Neuronal stem cell (in vitro differentiated cells): ENCODE results near the gene AHDC1.

Source experiments
- DNase-seq: peaks from one replicate; pipeline ENCODE4 v3.0.0-alpha.2; 2013; ENCODE audit warnings: low spot score
- H2AFZ ChIP-seq: one replicate; pipeline ENCODE4 v1.6.1; 2013; ENCODE audit warnings: mild to moderate bottlenecking, low read length, inconsistent platforms
- H2AK5ac ChIP-seq: 2 replicates; pipeline ENCODE4 v1.6.1; 2013; ENCODE audit warnings: low read depth, mild to moderate bottlenecking, inconsistent platforms, low read length, moderate library complexity, mixed read lengths
- H2BK120ac ChIP-seq: 2 replicates; pipeline ENCODE4 v1.6.1; 2013; ENCODE audit warnings: low read depth, mild to moderate bottlenecking, inconsistent platforms, low read length, moderate library complexity, mixed read lengths
- H2BK12ac ChIP-seq: one replicate; pipeline ENCODE4 v1.6.1; 2013; ENCODE audit warnings: low read length, inconsistent platforms
- H2BK15ac ChIP-seq: 2 replicates; pipeline ENCODE4 v1.6.1; 2013; ENCODE audit warnings: mild to moderate bottlenecking, low read length, inconsistent platforms, mixed read lengths
- H2BK5ac ChIP-seq: one replicate; pipeline ENCODE4 v1.6.1; 2013; ENCODE audit warnings: inconsistent platforms, mild to moderate bottlenecking, low read length, moderate library complexity
- H3K14ac ChIP-seq: one replicate; pipeline ENCODE4 v1.6.1; 2013; ENCODE audit warnings: low read length, inconsistent platforms
- H3K18ac ChIP-seq: 2 replicates; pipeline ENCODE4 v1.6.1; 2013; ENCODE audit warnings: low read length, inconsistent platforms
- H3K23ac ChIP-seq: 2 replicates; pipeline ENCODE4 v1.6.1; 2013; ENCODE audit warnings: low read depth, mild to moderate bottlenecking, mixed read lengths, low read length, inconsistent platforms; ENCODE audit not compliant: poor library complexity
- H3K27ac ChIP-seq: replicated peaks from 3 replicates; pipeline ENCODE4 v1.5.1; 2013; ENCODE audit warnings: low read length, inconsistent platforms
- H3K27me3 ChIP-seq, 3 experiments: 2 replicates each; pipeline ENCODE4 v1.6.1; 2013; ENCODE audit warnings: low read length in 3 of 3, mild to moderate bottlenecking in 2 of 3, inconsistent platforms in 1 of 3, low read depth in 1 of 3, mixed read lengths in 1 of 3, moderate library complexity in 1 of 3; ENCODE audit not compliant: control insufficient read depth in 3 of 3, insufficient read depth in 3 of 3
- H3K36me3 ChIP-seq, 2 donors: replicated peaks in 1 of 2; 2 replicates each; pipeline ENCODE4 v1.6.1; 2013; ENCODE audit warnings: low read length in 2 of 2; ENCODE audit not compliant: control insufficient read depth in 2 of 2, insufficient read depth in 2 of 2
- H3K4ac ChIP-seq: 2 replicates; pipeline ENCODE4 v1.6.1; 2013; ENCODE audit warnings: inconsistent platforms, mild to moderate bottlenecking, low read length, moderate library complexity
- H3K4me1 ChIP-seq, 2 donors: 1 replicate in 1 of 2; 2 replicates in 1 of 2; pipeline ENCODE4 v1.6.1; 2013; ENCODE audit warnings: low read length in 2 of 2, low read depth in 1 of 2; ENCODE audit not compliant: control insufficient read depth in 2 of 2, insufficient read depth in 1 of 2
- H3K4me2 ChIP-seq: one replicate; pipeline ENCODE4 v1.6.1; 2013; ENCODE audit warnings: mild to moderate bottlenecking, low read length, inconsistent platforms; ENCODE audit not compliant: insufficient read depth, poor library complexity, severe bottlenecking
- H3K4me3 ChIP-seq, 2 donors: 2 replicates each; pipeline ENCODE4 v1.5.1; 2013; ENCODE audit warnings: low read length in 2 of 2, mild to moderate bottlenecking in 2 of 2, inconsistent platforms in 1 of 2, moderate library complexity in 1 of 2
- H3K79me1 ChIP-seq: one replicate; pipeline ENCODE4 v1.6.1; 2013; ENCODE audit warnings: low read depth, mild to moderate bottlenecking, inconsistent platforms, low read length, moderate library complexity
- H3K9ac ChIP-seq: one replicate; pipeline ENCODE4 v1.6.1; 2013; ENCODE audit warnings: mild to moderate bottlenecking, low read depth, low read length, inconsistent platforms; ENCODE audit not compliant: poor library complexity
- H3K9me3 ChIP-seq, 2 donors: replicated peaks in 1 of 2; 2 replicates each; pipeline versions ENCODE3 to v1.6.1; 2013; ENCODE audit warnings: low read length in 2 of 2, mild to moderate bottlenecking in 2 of 2, inconsistent platforms in 1 of 2, low read depth in 1 of 2, mixed read lengths in 1 of 2, moderate library complexity in 1 of 2; ENCODE audit not compliant: control insufficient read depth in 2 of 2, insufficient read depth in 1 of 2
- H4K8ac ChIP-seq: one replicate; pipeline ENCODE4 v1.6.1; 2013; ENCODE audit warnings: low read depth, mild to moderate bottlenecking, inconsistent platforms, low read length, moderate library complexity
- H4K91ac ChIP-seq: one replicate; pipeline ENCODE4 v1.6.1; 2013; ENCODE audit warnings: low read length, low read depth, mild to moderate bottlenecking, inconsistent platforms; ENCODE audit not compliant: poor library complexity
- WGBS, 2 donors: extraction: QIAGEN DNeasy Blood & Tissue Kit; methylation state at CpG; one replicate each; pipeline ENCODE4 v1.1.7; 2013; ENCODE audit warnings: missing lambda C conversion rate in 2 of 2, mixed read lengths in 1 of 2; ENCODE audit not compliant: insufficient read length in 2 of 2, insufficient replicate concordance in 1 of 2; ENCODE audit errors: extremely low coverage in 2 of 2; 5-methylcytosine and 5-hydroxymethylcytosine counted together

The AHDC1 gene

DNA sequence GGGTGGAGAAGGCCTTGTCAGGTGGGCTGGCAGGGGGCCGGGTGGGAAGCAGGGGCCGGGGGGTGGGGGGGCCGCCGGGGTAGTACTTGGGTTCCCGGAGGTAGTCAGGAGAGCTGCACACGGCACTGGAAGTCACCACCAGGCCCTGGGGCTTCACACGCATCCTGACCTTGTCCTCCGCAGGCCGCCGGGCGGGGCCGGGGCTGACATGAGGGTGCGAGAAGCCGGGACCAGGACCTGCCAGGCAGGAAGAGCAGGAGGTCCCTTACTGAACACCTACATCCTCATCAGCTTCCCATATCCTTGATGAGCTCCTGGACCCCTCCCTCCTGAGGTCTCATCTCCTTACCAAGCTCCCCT is 52.0 kb downstream of the AHDC1 start:
- Histone ChIP-seq H3K9me3 (no peaks in the 10 kb centered on the region), H4K91ac (no peak overlapping the region), H3K9ac (no peak overlapping the region), H3K23ac (no peak overlapping the region), H2BK5ac (no peak overlapping the region), H3K4me2 (no peak overlapping the region), H3K27ac (no peak overlapping the region), H3K4me3 (no peak overlapping the region), H3K27me3 (no peaks in the 10 kb centered on the region), H3K79me1 (peaks cover 25% of the 10 kb centered on the region), H3K18ac (peak overlapping the region; percentile 40), H3K4me1 (peaks cover 3 to 6% of the 10 kb centered on the region in 2 donors), H2AK5ac (no peak overlapping the region), H3K36me3 (peaks cover 48 to 87% of the 10 kb centered on the region in 2 donors), H3K14ac (no peak overlapping the region), H2BK15ac (no peak overlapping the region), H3K4ac (no peak overlapping the region), H2AFZ (no peak overlapping the region), H4K8ac (no peak overlapping the region), H2BK120ac (no peak overlapping the region), H2BK12ac (no peak overlapping the region)
- no CpG with 5 or more reads among the region's 14 CpGs for WGBS, 2 donors
- DNase-seq, result no peak

DNA sequence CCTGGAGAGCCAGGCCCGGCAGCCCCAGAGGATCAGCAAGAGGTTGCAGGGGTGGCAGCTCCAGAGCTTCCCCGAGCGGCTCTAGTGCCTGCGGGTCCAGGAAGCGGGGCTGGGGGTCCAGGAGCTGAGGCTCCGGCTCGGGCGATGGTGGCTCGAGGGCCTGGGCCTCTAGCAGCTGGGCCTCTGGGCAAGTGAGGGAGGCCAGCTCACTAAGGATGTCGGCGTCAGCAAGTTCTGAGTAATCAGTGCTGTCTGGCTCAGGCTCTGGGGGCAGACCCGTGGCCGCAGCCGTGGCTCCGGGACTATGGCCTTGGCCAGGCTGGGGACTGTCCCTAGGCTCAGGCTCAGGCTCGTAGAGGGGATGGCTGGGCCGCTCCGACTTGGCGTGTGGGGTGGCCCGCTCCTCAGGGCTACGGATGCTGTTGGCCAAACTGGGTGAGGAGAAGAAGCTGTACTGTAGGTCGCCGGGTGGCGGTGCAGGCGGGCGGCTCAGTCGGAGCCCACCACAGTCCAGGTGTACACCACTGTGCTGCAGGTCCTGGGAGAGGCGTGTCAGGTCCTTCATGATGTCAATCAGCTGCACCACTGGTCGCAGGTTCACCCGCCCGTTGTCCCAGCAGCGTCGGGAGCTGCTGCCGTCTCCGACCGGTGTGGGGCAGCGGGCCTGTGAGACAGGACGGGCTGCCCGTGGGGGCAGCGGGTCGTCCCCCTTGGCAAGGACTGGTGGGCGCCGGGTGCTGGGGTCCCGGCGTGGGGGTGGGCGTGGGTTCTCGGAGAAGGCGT is 52.6 kb downstream of the AHDC1 start:
- Histone ChIP-seq H3K4me2 (no peak overlapping the region), H4K91ac (no peak overlapping the region), H4K8ac (no peak overlapping the region), H2BK12ac (no peak overlapping the region), H3K18ac (no peak overlapping the region), H2AFZ (no peak overlapping the region), H3K27me3 (no peaks in the 10 kb centered on the region), H3K9me3 (no peaks in the 10 kb centered on the region), H3K23ac (peak overlapping the region; percentile 82), H3K36me3 (peaks cover 53 to 92% of the 10 kb centered on the region in 2 donors), H3K27ac (no peak overlapping the region), H3K4ac (no peak overlapping the region), H3K4me1 (peaks cover 3% of the 10 kb centered on the region in 2 donors), H3K14ac (no peak overlapping the region), H2AK5ac (no peak overlapping the region), H2BK15ac (no peak overlapping the region), H2BK120ac (no peak overlapping the region), H3K4me3 (no peak overlapping the region), H3K79me1 (peaks cover 25% of the 10 kb centered on the region), H3K9ac (no peak overlapping the region), H2BK5ac (peak overlapping the region; percentile 17)
- WGBS, 2 donors, result no CpG with 5 or more reads among the region's 48 CpGs
- no peak for DNase-seq

DNA sequence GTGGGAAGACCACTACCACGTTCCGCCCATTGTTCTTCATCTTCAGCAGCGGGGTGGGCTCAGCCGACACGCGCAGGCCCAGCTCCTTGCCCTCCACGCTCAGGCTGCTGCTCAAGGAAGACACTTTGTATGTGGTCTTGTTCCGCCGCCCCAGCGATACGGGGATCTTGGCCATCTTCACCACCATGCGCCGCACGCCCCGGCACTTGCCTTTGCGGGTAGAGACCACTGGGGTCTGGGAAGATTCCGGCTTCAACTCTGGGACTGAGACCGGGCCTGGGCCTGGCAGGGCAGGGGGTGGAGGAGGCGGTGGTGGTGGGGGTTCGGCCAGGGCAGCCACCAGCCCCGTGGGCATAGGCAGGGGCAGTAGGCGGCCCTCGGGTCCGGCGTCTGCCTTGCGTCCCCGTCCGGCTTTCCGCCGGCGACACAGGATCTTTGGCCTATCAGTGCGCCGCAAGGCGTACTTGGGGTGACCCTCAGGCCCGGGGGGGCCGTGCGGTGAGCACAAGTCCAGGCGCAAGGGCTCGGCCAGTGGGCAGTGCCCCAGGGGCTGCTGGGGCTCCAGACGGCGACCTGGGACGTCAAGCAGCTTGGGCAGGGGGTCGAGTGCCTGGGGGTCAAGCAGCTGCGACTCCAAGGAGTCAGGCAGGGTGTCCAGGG is 53.3 kb downstream of the AHDC1 start:
- H4K91ac ChIP-seq, result no peak overlapping the region
- no peaks in the 10 kb centered on the region for H3K27me3 ChIP-seq
- no peak overlapping the region for H2BK5ac ChIP-seq
- H2BK15ac ChIP-seq, result no peak overlapping the region
- H2BK120ac ChIP-seq, result no peak overlapping the region
- DNase-seq, result no peak
- H3K4ac ChIP-seq, result no peak overlapping the region
- no peaks in the 10 kb centered on the region for H3K9me3 ChIP-seq
- no peak overlapping the region for H3K9ac ChIP-seq
- no peak overlapping the region for H3K27ac ChIP-seq
- H3K79me1 ChIP-seq, result peaks cover 25% of the 10 kb centered on the region
- H2BK12ac ChIP-seq, result peak overlapping the region; percentile 8
- no CpG with 5 or more reads among the region's 44 CpGs for WGBS, 2 donors
- peak overlapping the region; percentile 75 for H3K14ac ChIP-seq
- H2AFZ ChIP-seq, result no peak overlapping the region
- no peak overlapping the region for H3K4me3 ChIP-seq
- no peak overlapping the region for H2AK5ac ChIP-seq
- no peak overlapping the region for H3K18ac ChIP-seq
- no peak overlapping the region for H4K8ac ChIP-seq
- H3K23ac ChIP-seq, result peak overlapping the region; percentile 82
- no peaks in the 10 kb centered on the region for H3K4me1 ChIP-seq
- peaks cover 55 to 97% of the 10 kb centered on the region in 2 donors for H3K36me3 ChIP-seq
- H3K4me2 ChIP-seq, result no peak overlapping the region

DNA sequence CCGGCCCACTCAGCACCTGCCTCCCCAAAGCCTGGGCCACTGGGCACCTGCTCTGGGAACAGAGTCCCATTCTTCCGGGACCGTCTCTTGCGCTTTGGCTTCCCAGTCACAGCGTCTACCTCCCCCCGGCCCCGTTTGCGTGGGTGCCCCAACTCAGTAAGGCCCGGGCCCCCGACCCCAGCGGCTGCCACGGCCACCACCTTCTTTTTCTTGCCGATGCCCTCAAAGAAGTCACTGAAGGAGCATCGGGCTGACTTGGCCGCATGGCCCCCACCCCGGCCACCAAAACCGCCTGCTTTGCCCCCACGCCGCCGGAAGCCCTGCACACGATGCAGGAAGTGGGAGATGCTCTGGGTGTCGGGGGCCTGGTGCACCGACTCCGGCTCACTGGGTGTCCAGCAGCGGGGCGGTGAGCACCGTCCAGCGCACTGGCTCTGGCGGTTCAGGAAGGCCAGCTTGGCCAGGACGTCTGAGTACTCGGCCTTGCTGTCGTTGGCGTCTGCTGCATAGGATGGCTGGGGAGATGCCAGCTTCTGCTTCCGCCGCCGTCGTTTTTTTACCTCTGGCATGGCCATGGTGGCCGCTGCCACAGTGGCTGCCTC is 54.0 kb downstream of the AHDC1 start:
- Histone ChIP-seq H3K23ac (peak overlapping the region; percentile 31), H3K36me3 (peaks cover 59 to 98% of the 10 kb centered on the region in 2 donors), H2BK120ac (no peak overlapping the region), H3K14ac (no peak overlapping the region), H3K4me1 (no peaks in the 10 kb centered on the region), H3K79me1 (peaks cover 29% of the 10 kb centered on the region), H3K27ac (no peak overlapping the region), H2BK12ac (no peak overlapping the region), H3K4ac (no peak overlapping the region), H3K18ac (no peak overlapping the region), H3K27me3 (no peaks in the 10 kb centered on the region), H2AFZ (no peak overlapping the region), H3K4me2 (no peak overlapping the region), H4K8ac (peak overlapping the region; percentile 48), H2AK5ac (no peak overlapping the region), H4K91ac (no peak overlapping the region), H3K9me3 (no peaks in the 10 kb centered on the region), H2BK15ac (no peak overlapping the region), H3K4me3 (no peak overlapping the region), H3K9ac (no peak overlapping the region), H2BK5ac (no peak overlapping the region)
- no peak for DNase-seq
- no CpG with 5 or more reads among the region's 38 CpGs for WGBS, 2 donors
